ENCODE data around the gene ADGRA3. TPM values are rescaled to one million over a fixed set of nuclear protein-coding genes. Genes with fewer than 3 reads are reported as not detected.

Gene ADGRA3
- total RNA-seq, 1 donor from 2014 or later = 27.8 TPM

GRCh38 chr4:22462688-22463087 lies 53.2 kb downstream of the ADGRA3 start:
- no peak for TF ChIP-seq CTCF (IDR thresholded peaks at IDR 0.05)
- no peak overlapping the region for H3K27ac Mint-ChIP-seq (ENCODE audit: unreplicated experiment)
- H3K36me3 Mint-ChIP-seq (ENCODE audit: low read depth) = peaks cover 5% of the 10 kb centered on the region
- no peak for DNase-seq (ENCODE audit: low spot score)
- H3K4me3 Mint-ChIP-seq (ENCODE audit: unreplicated experiment) = no peak overlapping the region
- no peaks in the 10 kb centered on the region for H3K4me1 Mint-ChIP-seq (ENCODE audit: low read depth)
- H3K9me3 Mint-ChIP-seq (ENCODE audit: low read depth) = no peaks in the 10 kb centered on the region
- no peaks in the 10 kb centered on the region for H3K27me3 Mint-ChIP-seq (ENCODE audit: low read depth)

- TF ChIP-seq CTCF (IDR thresholded peaks at IDR 0.05) = no peak
- Mint-ChIP-seq H3K4me3 (ENCODE audit: unreplicated experiment) (no peak overlapping the region), H3K27ac (ENCODE audit: unreplicated experiment) (no peak overlapping the region), H3K4me1 (ENCODE audit: low read depth) (no peaks in the 10 kb centered on the region), H3K9me3 (ENCODE audit: low read depth) (no peaks in the 10 kb centered on the region), H3K27me3 (ENCODE audit: low read depth) (no peaks in the 10 kb centered on the region), H3K36me3 (ENCODE audit: low read depth) (peaks cover 5% of the 10 kb centered on the region)
- DNase-seq (ENCODE audit: low spot score) = no peak
Observed at GRCh38 chr4:22460266-22460665, 55.6 kb downstream of the ADGRA3 start.

DNA sequence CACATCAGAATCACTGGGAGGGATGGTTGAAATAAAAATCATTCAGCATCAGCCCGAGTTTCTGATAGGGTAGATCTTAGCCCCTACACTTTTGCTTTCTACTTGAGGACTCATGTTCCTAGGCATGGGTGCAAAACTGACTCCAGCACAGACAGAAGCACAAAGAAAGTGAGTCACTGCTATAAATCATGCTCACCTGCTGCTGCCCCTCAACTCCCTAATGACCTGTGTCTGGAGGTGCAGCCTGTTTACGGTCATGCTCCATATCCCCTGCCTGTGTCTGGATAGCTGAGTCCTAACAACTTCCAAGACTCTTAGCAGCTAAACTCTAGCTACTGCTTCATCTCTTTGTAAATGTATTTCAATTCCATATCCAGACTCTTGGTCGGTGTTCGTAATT lies 57.8 kb downstream of the ADGRA3 start:
- H3K36me3 Mint-ChIP-seq (ENCODE audit: low read depth) = peaks cover 2% of the 10 kb centered on the region
- no peak for TF ChIP-seq CTCF (IDR thresholded peaks at IDR 0.05)
- H3K27me3 Mint-ChIP-seq (ENCODE audit: low read depth) = no peaks in the 10 kb centered on the region
- H3K9me3 Mint-ChIP-seq (ENCODE audit: low read depth) = no peaks in the 10 kb centered on the region
- DNase-seq (ENCODE audit: low spot score) = no peak
- H3K27ac Mint-ChIP-seq (ENCODE audit: unreplicated experiment) = no peak overlapping the region
- H3K4me3 Mint-ChIP-seq (ENCODE audit: unreplicated experiment) = no peak overlapping the region
- no peaks in the 10 kb centered on the region for H3K4me1 Mint-ChIP-seq (ENCODE audit: low read depth)

GRCh38 chr4:22457348-22457747 lies 58.5 kb downstream of the ADGRA3 start:
- H3K4me1 Mint-ChIP-seq (ENCODE audit: low read depth) = no peaks in the 10 kb centered on the region
- DNase-seq (ENCODE audit: low spot score) = no peak

DNA sequence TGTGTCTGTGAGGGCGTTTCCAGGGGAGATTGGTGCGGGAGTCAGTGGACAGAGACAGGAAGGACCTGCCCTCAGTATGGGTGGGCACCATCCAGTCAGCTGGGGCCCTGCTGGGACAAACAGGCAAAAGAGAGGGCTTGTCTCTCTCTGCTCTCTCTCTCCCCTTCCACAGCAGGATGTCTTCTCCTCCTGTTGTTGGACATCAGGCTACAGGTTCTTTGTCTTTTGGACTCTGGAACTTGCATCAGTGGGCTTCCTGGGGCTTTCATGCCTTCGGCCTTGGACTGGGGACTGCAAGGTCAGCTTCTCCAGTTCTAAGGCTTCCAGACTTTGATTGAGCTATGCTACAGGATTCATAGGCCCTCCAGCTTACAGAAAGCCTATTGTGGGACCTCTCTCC lies 59.6 kb downstream of the ADGRA3 start:
- TF ChIP-seq CTCF (IDR thresholded peaks at IDR 0.05) = no peak
- DNase-seq (ENCODE audit: low spot score) = no peak
- H3K27me3 Mint-ChIP-seq (ENCODE audit: low read depth) = no peaks in the 10 kb centered on the region
- no peaks in the 10 kb centered on the region for H3K4me1 Mint-ChIP-seq (ENCODE audit: low read depth)
- H3K27ac Mint-ChIP-seq (ENCODE audit: unreplicated experiment) = no peak overlapping the region
- H3K36me3 Mint-ChIP-seq (ENCODE audit: low read depth) = peaks cover 2% of the 10 kb centered on the region
- no peaks in the 10 kb centered on the region for H3K9me3 Mint-ChIP-seq (ENCODE audit: low read depth)
- H3K4me3 Mint-ChIP-seq (ENCODE audit: unreplicated experiment) = no peak overlapping the region

More at GRCh38 chr4:22457348-22457747, 58.5 kb downstream of the ADGRA3 start:
- no peak for TF ChIP-seq CTCF (IDR thresholded peaks at IDR 0.05)
- Mint-ChIP-seq H3K9me3 (ENCODE audit: low read depth) (no peaks in the 10 kb centered on the region), H3K36me3 (ENCODE audit: low read depth) (peaks cover 2% of the 10 kb centered on the region), H3K27me3 (ENCODE audit: low read depth) (no peaks in the 10 kb centered on the region), H3K27ac (ENCODE audit: unreplicated experiment) (no peak overlapping the region), H3K4me3 (ENCODE audit: unreplicated experiment) (no peak overlapping the region)

Data from chondrocyte (in vitro differentiated cells).